ENCODE measurements around the gene VCPKMT. TPM values are rescaled to one million over a fixed set of nuclear protein-coding genes. Genes with fewer than 3 reads are reported as not detected.

VCPKMT gene
- total RNA-seq, 2 experiments from 2014 or later = 12.0 to 14.5 TPM

DNA sequence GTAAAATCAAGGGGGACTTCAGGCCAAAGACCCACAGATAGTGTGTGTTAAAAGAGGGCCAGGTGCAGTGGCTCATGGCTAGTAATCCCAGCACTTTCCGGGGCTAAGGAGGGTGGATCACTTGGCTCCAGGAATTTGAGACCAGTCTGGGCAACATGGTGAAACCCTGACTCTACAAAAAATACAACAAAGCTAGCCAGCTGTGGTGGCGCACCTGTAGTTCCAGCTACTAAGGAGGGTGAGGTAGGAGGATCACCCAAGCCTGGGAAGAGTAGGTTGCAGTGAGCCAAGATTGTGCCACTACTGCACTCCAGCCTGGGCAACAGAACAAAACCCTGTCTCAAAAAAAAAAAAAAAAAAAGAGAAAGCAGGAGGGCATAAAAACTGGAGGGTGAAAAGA, 8.5 kb downstream of the VCPKMT start:
- Mint-ChIP-seq H3K36me3 (peaks cover 34% of the 10 kb centered on the region), H3K27me3 (no peaks in the 10 kb centered on the region), H3K9me3 (ENCODE audit: low read depth) (no peaks in the 10 kb centered on the region), H3K27ac (no peak overlapping the region), H3K4me1 (peaks cover 35% of the 10 kb centered on the region), H3K4me3 (no peak overlapping the region)
- DNase-seq (no peak), ATAC-seq (no peak)
- CTCF ChIA-PET = interaction anchor here (0.9 to 10.5 kb wide), 2 partner anchors 228 to 244 kb away, joined by 3 to 121 read pairs; no protein-coding TSS in a partner anchor

DNA sequence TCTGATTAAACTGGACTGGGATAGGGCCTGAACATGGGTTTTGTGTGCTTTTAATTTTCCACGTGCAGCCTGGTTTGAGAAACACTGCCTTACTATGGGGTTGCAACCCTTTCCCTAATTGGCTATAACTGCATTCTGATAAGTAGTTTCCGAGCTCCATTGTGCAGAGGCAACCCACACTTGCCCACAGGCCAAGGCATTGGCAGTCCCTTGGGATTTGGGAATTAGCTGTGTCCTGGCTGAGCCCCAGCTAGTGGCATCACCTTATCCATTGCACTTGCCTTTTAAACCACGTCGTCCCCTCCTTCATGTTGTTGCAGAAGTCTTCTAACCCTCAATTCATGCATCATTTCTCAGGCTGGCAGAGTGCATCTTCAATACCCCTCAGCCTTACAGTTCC, 10.2 kb downstream of the VCPKMT start:
- CTCF ChIA-PET = interaction anchor here (6.5 to 10.5 kb wide), 2 partner anchors 242 to 254 kb away, joined by 45 to 121 read pairs; partner anchors contain the start of gene NEMF
- DNase-seq (no peak), ATAC-seq (no peak)
- Mint-ChIP-seq H3K4me3 (no peak overlapping the region), H3K27me3 (no peaks in the 10 kb centered on the region), H3K4me1 (peaks cover 32% of the 10 kb centered on the region), H3K27ac (no peak overlapping the region), H3K9me3 (ENCODE audit: low read depth) (no peaks in the 10 kb centered on the region), H3K36me3 (peaks cover 21% of the 10 kb centered on the region)

DNA sequence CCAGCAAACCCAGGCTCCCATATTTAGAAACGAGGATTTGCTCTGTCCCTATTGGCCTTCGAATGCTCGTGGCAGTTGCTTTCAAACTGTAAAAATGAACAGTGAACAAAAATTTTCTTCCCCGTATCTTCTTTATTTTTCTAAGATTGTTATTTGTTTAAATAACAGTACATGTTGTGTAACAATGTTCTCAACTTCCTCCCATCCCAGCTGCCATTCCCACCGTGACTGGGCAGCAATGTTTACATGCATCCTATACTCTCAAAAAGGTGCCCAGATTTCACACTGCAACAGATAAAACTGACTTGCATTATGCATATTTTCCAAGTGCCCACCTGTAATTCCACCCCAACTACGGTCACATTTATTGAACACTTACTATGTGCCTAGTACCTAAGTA, 12.8 kb downstream of the VCPKMT start:
- CTCF ChIA-PET = interaction anchor here (1.1 to 10.5 kb wide), 17 partner anchors 10 to 251 kb away, joined by 3 to 121 read pairs (median 8); partner anchors contain the start of gene NEMF
- H3K27me3 Mint-ChIP-seq = no peaks in the 10 kb centered on the region
- H3K27ac Mint-ChIP-seq = peak overlapping the region; percentile 79
- H3K9me3 Mint-ChIP-seq (ENCODE audit: low read depth) = no peaks in the 10 kb centered on the region
- H3K4me1 Mint-ChIP-seq = peaks cover 40% of the 10 kb centered on the region
- peaks cover 14% of the 10 kb centered on the region for H3K36me3 Mint-ChIP-seq
- ATAC-seq (no peak), DNase-seq (no peak)
- H3K4me3 Mint-ChIP-seq = peak overlapping the region; percentile 60

DNA sequence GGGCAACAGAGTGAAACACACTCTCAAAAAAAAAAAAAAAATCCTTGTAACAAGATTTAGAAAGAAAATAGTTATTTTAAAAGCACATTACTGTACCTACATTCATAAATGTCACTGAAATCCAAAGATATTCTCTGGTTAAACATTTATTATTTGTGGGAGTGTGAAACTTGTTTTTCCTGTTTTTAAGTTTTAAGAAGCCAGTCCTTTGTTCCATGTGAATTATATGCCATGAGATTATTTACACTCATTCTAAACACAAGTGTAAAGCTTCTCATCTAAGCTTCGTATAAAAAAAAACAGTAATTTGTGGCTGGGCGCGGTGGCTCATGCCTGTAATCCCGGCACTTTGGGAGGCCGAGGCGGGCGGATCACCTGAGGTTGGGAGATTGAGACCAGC, 15.0 kb downstream of the VCPKMT start:
- Mint-ChIP-seq H3K4me1 (peaks cover 49% of the 10 kb centered on the region), H3K27me3 (peaks cover 5% of the 10 kb centered on the region), H3K4me3 (no peak overlapping the region), H3K27ac (no peak overlapping the region), H3K9me3 (ENCODE audit: low read depth) (no peaks in the 10 kb centered on the region), H3K36me3 (peaks cover 17% of the 10 kb centered on the region)
- DNase-seq (no peak), ATAC-seq (no peak)
- CTCF ChIA-PET = interaction anchor here (0.5 to 10.5 kb wide), 12 partner anchors 10 to 313 kb away, joined by 3 to 121 read pairs (median 4); partner anchors contain the start of gene NEMF

DNA sequence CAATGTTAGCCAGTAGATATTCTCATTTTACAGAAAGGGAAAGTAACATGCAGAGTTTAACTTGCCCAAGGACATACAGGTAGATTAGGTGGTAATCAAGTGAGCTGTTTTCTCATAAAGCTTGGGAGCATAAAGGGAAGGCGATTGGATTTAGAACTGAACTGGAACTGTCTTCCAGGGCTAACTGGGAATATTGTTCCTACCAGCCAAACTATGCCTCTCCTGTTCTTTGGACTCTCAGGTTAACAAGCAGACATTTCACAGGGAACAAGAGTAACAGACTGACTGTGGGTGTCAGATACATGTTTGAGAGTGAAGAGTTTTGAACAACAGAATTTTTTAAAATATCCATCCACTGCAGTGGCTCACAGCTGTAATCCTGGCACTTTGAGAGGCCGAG, 15.6 kb downstream of the VCPKMT start:
- Mint-ChIP-seq H3K4me1 (peaks cover 55% of the 10 kb centered on the region), H3K36me3 (peaks cover 18% of the 10 kb centered on the region), H3K27ac (no peak overlapping the region), H3K9me3 (ENCODE audit: low read depth) (no peaks in the 10 kb centered on the region), H3K4me3 (no peak overlapping the region), H3K27me3 (peaks cover 5% of the 10 kb centered on the region)
- DNase-seq = no peak
- no peak for ATAC-seq
- CTCF ChIA-PET = interaction anchor here (0.9 to 10.5 kb wide), 11 partner anchors 10 to 248 kb away, joined by 3 to 121 read pairs (median 5); partner anchors contain the start of gene NEMF

DNA sequence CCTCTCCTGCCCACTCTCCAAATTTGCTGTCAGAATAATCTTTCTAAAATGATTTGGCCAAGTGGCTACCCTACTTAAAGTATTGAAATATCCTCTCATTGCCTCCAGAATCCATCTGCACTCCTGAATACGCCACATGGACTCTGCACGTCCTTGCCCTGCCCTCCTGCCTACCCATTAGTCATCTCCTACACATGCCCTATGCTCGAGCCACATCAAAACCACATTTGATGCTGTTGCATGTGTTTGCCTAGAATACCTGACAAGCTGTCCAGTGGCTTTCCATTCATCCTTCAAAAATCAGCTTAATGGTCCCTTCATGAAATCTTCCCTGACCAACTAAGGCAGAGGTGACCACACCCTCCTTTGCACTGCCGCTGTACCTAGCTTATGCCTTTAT, 17.0 kb downstream of the VCPKMT start:
- H3K36me3 Mint-ChIP-seq = peaks cover 21% of the 10 kb centered on the region
- peaks cover 55% of the 10 kb centered on the region for H3K4me1 Mint-ChIP-seq
- no peak overlapping the region for H3K27ac Mint-ChIP-seq
- peaks cover 5% of the 10 kb centered on the region for H3K27me3 Mint-ChIP-seq
- H3K4me3 Mint-ChIP-seq = no peak overlapping the region
- ATAC-seq (no peak), DNase-seq (no peak)
- CTCF ChIA-PET = interaction anchor here (1.7 to 10.5 kb wide), 2 partner anchors 235 to 246 kb away, joined by 6 to 121 read pairs; partner anchors contain the start of gene NEMF
- no peaks in the 10 kb centered on the region for H3K9me3 Mint-ChIP-seq (ENCODE audit: low read depth)

DNA sequence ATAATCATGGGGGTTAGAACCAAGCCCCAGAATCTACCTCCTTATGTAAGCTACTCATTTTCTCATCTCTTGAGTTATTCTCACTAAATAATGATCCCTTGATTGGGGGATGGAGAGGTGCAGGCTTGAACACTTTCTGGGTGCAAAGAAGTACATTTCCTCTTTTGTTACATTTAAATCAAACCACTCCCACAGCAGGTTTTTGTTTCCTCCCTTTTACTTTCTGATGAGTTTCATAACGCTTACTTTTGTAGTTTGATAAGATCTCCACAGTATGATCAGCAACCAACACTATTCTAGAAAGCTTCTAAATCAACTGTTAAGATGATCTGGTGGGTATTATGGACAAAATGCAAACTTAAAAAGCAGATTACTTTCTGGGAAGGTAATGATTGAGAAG, 20.5 kb downstream of the VCPKMT start:
- no peak for DNase-seq
- Mint-ChIP-seq H3K4me1 (peaks cover 62% of the 10 kb centered on the region), H3K36me3 (peaks cover 24% of the 10 kb centered on the region), H3K27me3 (peaks cover 5% of the 10 kb centered on the region), H3K9me3 (ENCODE audit: low read depth) (no peaks in the 10 kb centered on the region), H3K4me3 (no peak overlapping the region), H3K27ac (peak overlapping the region; percentile 66)
- CTCF ChIA-PET = interaction anchor here (0.6 to 2.8 kb wide), 6 partner anchors 10 to 238 kb away, joined by 3 to 10 read pairs (median 4); no protein-coding TSS in a partner anchor
- peak; percentile 73 for ATAC-seq

DNA sequence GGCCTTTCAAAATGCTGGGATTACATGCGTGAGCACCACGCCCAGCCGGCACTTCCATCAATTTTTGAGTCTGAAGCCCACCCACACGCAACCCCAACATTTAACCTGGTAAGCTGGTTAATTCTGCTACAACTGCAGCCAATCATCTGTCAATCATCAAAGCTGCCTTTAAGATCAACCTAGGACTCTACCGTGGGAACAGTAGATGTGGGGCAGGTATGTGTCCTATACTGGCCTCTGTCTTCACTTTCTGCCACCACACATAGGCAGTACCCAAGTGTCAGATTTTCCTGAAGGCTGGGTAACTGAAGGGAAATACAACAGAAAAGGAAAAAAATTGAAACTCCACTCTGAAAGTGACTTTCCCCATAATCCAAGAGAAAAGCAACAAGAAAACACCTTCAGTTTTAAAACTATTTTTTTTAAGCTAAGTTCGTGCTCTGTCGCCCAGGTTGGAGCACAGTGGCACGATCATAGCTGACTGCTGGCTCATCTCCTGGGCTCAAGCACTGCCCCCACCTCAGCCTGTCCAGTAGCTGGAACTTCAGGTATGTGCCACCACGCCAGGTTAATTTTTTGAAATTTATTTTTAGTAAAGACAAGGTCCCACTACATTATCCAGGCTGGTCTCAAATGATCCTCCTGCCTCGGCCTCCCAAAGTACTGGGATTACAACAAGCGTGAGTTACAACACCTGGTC, 22.2 kb downstream of the VCPKMT start:
- ATAC-seq = no peak
- DNase-seq = no peak
- Mint-ChIP-seq H3K27me3 (peaks cover 5% of the 10 kb centered on the region), H3K27ac (no peak overlapping the region), H3K36me3 (peaks cover 27% of the 10 kb centered on the region), H3K9me3 (ENCODE audit: low read depth) (no peaks in the 10 kb centered on the region), H3K4me1 (peaks cover 58% of the 10 kb centered on the region), H3K4me3 (no peak overlapping the region)
- CTCF ChIA-PET = interaction anchor here (0.8 to 3.5 kb wide), 7 partner anchors 10 to 231 kb away, joined by 3 to 11 read pairs (median 4); no protein-coding TSS in a partner anchor

DNA sequence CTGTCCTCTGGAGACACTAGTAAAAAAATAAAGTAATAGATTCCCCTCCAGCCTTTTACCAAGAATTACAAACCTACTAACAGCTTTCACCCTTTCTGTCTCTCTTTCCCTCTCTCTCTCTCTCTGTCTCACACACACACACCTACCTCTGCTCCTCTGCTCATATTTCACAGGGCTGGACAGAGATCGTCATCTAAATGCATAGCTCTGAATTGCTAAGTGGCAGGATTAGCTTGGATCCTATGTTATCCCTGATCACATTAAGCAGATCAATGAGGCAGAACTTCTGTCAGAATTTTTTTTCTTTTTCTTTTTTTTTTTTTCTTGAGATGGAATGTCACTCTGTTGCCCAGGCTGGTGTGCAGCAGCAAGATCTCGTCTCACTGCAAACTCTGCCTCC, 22.9 kb downstream of the VCPKMT start:
- CTCF ChIA-PET = interaction anchor here (1.0 to 3.5 kb wide), 7 partner anchors 11 to 231 kb away, joined by 3 to 11 read pairs (median 5); no protein-coding TSS in a partner anchor
- Mint-ChIP-seq H3K36me3 (peaks cover 27% of the 10 kb centered on the region), H3K9me3 (ENCODE audit: low read depth) (no peaks in the 10 kb centered on the region), H3K27me3 (peaks cover 5% of the 10 kb centered on the region), H3K27ac (no peak overlapping the region), H3K4me3 (no peak overlapping the region), H3K4me1 (peaks cover 63% of the 10 kb centered on the region)
- ATAC-seq (no peak), DNase-seq (no peak)

DNA sequence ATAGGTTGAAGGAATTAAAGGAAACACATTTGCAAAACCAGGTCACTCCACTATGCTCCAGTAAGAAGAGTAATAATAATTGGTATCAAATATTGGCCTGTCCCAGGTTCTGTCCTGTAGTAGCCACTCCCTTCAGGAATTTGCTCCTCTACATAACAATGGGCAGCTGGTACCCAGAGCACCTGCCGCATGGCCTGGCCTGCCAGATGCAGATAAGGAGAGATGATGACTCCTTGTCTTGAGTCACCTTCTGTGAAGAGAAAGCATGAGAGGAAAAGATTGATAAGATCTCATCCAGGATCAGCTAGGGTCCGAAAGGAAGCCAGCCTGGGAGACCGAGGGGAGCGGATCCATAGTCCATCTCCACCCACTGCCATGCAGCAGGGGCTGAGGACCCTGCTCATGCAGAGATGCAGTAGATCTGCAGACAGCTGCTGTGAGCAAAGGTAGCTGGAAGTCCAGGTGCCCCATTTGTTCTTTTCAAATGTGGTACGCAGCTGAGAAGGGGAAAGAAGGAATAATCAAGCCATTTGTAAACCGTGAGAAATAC, 24.3 kb downstream of the VCPKMT start:
- ATAC-seq = no peak

DNA sequence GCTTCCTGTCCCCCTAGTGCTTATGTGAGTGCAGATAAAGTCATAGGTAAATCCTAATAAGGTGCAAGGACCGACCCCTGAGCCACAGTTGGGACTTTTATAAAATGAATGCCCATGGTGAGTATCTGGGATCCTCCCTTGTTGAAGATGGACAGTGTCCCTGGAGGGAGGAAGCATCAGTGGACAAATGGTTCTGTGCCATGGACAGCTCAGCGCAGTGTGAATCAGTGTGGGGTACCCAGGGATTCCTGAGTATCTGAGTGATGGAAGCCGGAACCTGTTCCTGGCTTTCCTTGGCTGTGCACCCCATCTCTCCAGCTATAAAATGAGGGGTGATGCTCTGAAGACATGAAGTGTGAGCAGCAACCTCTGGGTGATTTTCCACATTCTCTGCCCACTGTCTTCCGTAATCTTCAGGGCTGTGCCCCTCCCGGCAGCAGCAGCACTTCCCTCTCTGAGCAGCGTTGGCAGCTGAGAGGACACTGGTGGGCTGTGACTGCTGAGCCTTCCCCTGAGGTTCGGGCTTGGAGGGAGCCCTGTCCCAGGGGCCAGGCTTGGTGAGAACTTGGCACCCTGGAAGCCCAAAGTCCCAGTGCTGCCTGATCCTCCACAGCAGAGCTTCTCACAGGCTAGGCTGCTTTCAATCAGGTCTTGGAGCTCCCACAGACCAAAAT, 25.0 kb downstream of the VCPKMT start:
- no peaks in the 10 kb centered on the region for H3K27me3 Mint-ChIP-seq
- no peak for ATAC-seq
- H3K4me1 Mint-ChIP-seq = peaks cover 74% of the 10 kb centered on the region
- DNase-seq = no peak
- CTCF ChIA-PET = interaction anchor here (0.7 to 3.5 kb wide), 9 partner anchors 8 to 237 kb away, joined by 3 to 11 read pairs (median 3); no protein-coding TSS in a partner anchor
- no peaks in the 10 kb centered on the region for H3K9me3 Mint-ChIP-seq (ENCODE audit: low read depth)
- no peak overlapping the region for H3K27ac Mint-ChIP-seq
- H3K36me3 Mint-ChIP-seq = peaks cover 24% of the 10 kb centered on the region
- H3K4me3 Mint-ChIP-seq = no peak overlapping the region

More for the DNA sequence above, 24.3 kb downstream of the VCPKMT start:
- peaks cover 5% of the 10 kb centered on the region for H3K27me3 Mint-ChIP-seq
- peaks cover 29% of the 10 kb centered on the region for H3K36me3 Mint-ChIP-seq
- H3K4me3 Mint-ChIP-seq = no peak overlapping the region
- no peak for DNase-seq
- no peaks in the 10 kb centered on the region for H3K9me3 Mint-ChIP-seq (ENCODE audit: low read depth)
- H3K27ac Mint-ChIP-seq = no peak overlapping the region
- CTCF ChIA-PET = interaction anchor here (1.6 to 3.5 kb wide), 4 partner anchors 9 to 238 kb away, joined by 5 to 11 read pairs (median 6); no protein-coding TSS in a partner anchor
- peaks cover 75% of the 10 kb centered on the region for H3K4me1 Mint-ChIP-seq

DNA sequence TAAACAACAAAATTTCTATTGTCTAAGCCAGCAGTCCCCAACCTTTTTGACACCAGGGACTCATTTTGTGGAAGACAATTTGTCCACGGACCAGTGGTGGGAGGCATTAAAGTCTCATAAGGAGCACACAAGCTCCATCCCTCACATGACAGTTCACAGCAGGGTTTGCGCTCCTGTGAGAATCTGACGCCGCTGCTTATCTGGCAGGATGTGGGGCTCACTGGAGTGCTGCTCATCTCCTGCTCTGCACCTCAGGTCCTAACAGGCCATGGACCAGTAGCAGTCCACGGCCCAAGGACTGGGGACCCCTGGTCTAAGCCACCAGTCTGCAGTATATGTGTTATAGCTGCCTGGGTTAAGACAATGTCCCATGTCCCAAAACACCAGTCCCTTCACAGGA, 27.2 kb downstream of the VCPKMT start:
- Mint-ChIP-seq H3K4me1 (peaks cover 85% of the 10 kb centered on the region), H3K4me3 (no peak overlapping the region), H3K36me3 (peaks cover 21% of the 10 kb centered on the region), H3K27ac (peak overlapping the region; percentile 59), H3K9me3 (ENCODE audit: low read depth) (no peaks in the 10 kb centered on the region), H3K27me3 (no peaks in the 10 kb centered on the region)
- ATAC-seq = no peak
- peak; percentile 57 for DNase-seq
- CTCF ChIA-PET = interaction anchor here (1.1 to 5.2 kb wide), 7 partner anchors 12 to 237 kb away, joined by 3 to 30 read pairs (median 4); partner anchors contain the start of gene NEMF

DNA sequence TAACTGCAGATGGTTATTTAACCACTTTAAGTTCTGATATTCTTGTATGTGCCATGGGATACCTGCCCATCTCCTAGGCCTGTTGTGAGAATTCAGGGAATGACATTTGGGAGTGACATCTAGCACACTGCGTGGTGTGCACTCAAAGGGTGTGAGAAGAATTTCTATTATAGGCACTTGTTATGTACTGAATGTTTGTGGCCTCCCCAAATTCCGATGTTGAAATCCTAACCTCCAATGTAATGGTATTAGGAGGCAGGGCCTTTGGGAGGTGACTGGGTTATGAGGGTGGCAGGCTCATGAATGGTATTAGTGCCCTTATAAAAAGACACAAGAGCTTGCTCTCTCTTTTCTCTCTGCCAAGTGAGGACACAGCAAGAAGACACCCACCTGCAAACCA, 27.6 kb downstream of the VCPKMT start:
- CTCF ChIA-PET = interaction anchor here (1.0 to 5.2 kb wide), 14 partner anchors 9 to 236 kb away, joined by 3 to 30 read pairs (median 4); partner anchors contain the start of gene NEMF
- Mint-ChIP-seq H3K4me3 (no peak overlapping the region), H3K27ac (peak overlapping the region; percentile 59), H3K27me3 (no peaks in the 10 kb centered on the region), H3K4me1 (peaks cover 87% of the 10 kb centered on the region), H3K36me3 (peaks cover 18% of the 10 kb centered on the region), H3K9me3 (ENCODE audit: low read depth) (no peaks in the 10 kb centered on the region)
- no peak for DNase-seq
- ATAC-seq = no peak
